ENCODE measurements around the gene MBLAC1.

The MBLAC1 gene

DNA sequence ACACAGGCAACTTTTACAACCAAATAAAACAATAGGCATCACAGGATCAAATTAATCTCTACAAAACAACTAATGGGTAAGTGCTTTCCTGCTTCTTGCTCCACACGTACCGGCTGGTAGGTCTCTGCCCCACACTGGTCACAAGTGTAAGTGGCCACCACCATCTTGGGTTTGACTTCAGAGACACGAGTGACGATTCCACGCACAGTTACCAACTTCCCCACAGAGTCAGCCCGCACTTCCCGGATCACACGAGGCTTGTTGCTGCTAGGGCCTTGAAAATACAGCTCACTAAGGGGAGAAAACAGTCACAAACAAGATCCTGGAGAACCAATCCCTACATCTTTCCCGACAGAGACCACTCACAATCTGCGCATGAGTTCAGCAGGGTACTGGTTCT, 27.9 kb upstream of the MBLAC1 start:
- Histone ChIP-seq H3K36me3 (ENCODE audit: insufficient read depth, low read length) (peaks cover 78% of the 10 kb centered on the region), H3K9me3 (ENCODE audit: insufficient read depth, low read length, severe bottlenecking) (no peaks in the 10 kb centered on the region), H3K79me2 (ENCODE audit: insufficient read depth, low read length) (peaks cover 81% of the 10 kb centered on the region), H3K4me1 (ENCODE audit: insufficient read depth, low read length) (peaks cover 59% of the 10 kb centered on the region), H3K27me3 (ENCODE audit: insufficient read depth, low read length, poor library complexity) (no peaks in the 10 kb centered on the region), H2AFZ (ENCODE audit: low read depth, low read length) (no peak overlapping the region), H4K20me1 (ENCODE audit: insufficient read depth, low read length) (peaks cover 58% of the 10 kb centered on the region), H3K4me2 (ENCODE audit: insufficient read depth, low read length) (peak overlapping the region; percentile 68), H3K27ac (ENCODE audit: low read length) (no peak overlapping the region), H3K9ac (ENCODE audit: low read depth, low read length) (peak overlapping the region; percentile 93), H3K4me3 (ENCODE audit: low read depth in 1 of 2, low read length in 2 of 2) (peak overlapping the region in 1 of 2 experiments; percentile 64; a peak in 2 of 4 replicates)
- no peak for ATAC-seq (ENCODE audit: insufficient read depth, low read depth)
- TF ChIP-seq EZH2 (IDR thresholded peaks at IDR 0.05; ENCODE audit: borderline replicate concordance, low read depth, low read length, severe bottlenecking) (no peak), CTCF (IDR thresholded peaks at IDR 0.05; ENCODE audit: borderline replicate concordance, extremely low read depth, low read length, poor library complexity, severe bottlenecking) (no peak)
- DNase-seq, result no peak

GRCh38 chr7:100099452-100099851, 27.3 kb upstream of the MBLAC1 start:
- Histone ChIP-seq H3K4me3 (ENCODE audit: low read depth in 1 of 2, low read length in 2 of 2) (peak overlapping the region; percentile 64 to 76; a peak in 3 of 4 replicates), H2AFZ (ENCODE audit: low read depth, low read length) (no peak overlapping the region), H3K9ac (ENCODE audit: low read depth, low read length) (peak overlapping the region; percentile 93), H4K20me1 (ENCODE audit: insufficient read depth, low read length) (peaks cover 52% of the 10 kb centered on the region), H3K4me2 (ENCODE audit: insufficient read depth, low read length) (peak overlapping the region; percentile 68), H3K36me3 (ENCODE audit: insufficient read depth, low read length) (peaks cover 78% of the 10 kb centered on the region), H3K79me2 (ENCODE audit: insufficient read depth, low read length) (peaks cover 76% of the 10 kb centered on the region), H3K27me3 (ENCODE audit: insufficient read depth, low read length, poor library complexity) (no peaks in the 10 kb centered on the region), H3K4me1 (ENCODE audit: insufficient read depth, low read length) (peaks cover 59% of the 10 kb centered on the region), H3K27ac (ENCODE audit: low read length) (peak overlapping the region; percentile 93), H3K9me3 (ENCODE audit: insufficient read depth, low read length, severe bottlenecking) (no peaks in the 10 kb centered on the region)
- TF ChIP-seq EZH2 (IDR thresholded peaks at IDR 0.05; ENCODE audit: borderline replicate concordance, low read depth, low read length, severe bottlenecking) (no peak), CTCF (IDR thresholded peaks at IDR 0.05; ENCODE audit: borderline replicate concordance, extremely low read depth, low read length, poor library complexity, severe bottlenecking) (no peak)
- ATAC-seq (ENCODE audit: insufficient read depth, low read depth), result no peak
- DNase-seq, result no peak

GRCh38 chr7:100100420-100101015, 26.2 kb upstream of the MBLAC1 start:
- H3K9me3 ChIP-seq (ENCODE audit: insufficient read depth, low read length, severe bottlenecking), result no peaks in the 10 kb centered on the region
- H3K79me2 ChIP-seq (ENCODE audit: insufficient read depth, low read length), result peaks cover 70% of the 10 kb centered on the region
- TF ChIP-seq CTCF (IDR thresholded peaks at IDR 0.05; ENCODE audit: borderline replicate concordance, extremely low read depth, low read length, poor library complexity, severe bottlenecking), result no peak
- TF ChIP-seq EZH2 (IDR thresholded peaks at IDR 0.05; ENCODE audit: borderline replicate concordance, low read depth, low read length, severe bottlenecking), result no peak
- H3K4me1 ChIP-seq (ENCODE audit: insufficient read depth, low read length), result peaks cover 53% of the 10 kb centered on the region
- H3K36me3 ChIP-seq (ENCODE audit: insufficient read depth, low read length), result peaks cover 77% of the 10 kb centered on the region
- peak overlapping the region; percentile 61 for H2AFZ ChIP-seq (ENCODE audit: low read depth, low read length)
- H3K27me3 ChIP-seq (ENCODE audit: insufficient read depth, low read length, poor library complexity), result no peaks in the 10 kb centered on the region
- H3K27ac ChIP-seq (ENCODE audit: low read length), result peak overlapping the region; percentile 93
- peaks cover 46% of the 10 kb centered on the region for H4K20me1 ChIP-seq (ENCODE audit: insufficient read depth, low read length)
- H3K4me2 ChIP-seq (ENCODE audit: insufficient read depth, low read length), result peak overlapping the region; percentile 68
- H3K4me3 ChIP-seq (ENCODE audit: low read depth in 1 of 2, low read length in 2 of 2), result peak overlapping the region; percentile 64 to 76
- DNase-seq, result peak; percentile 91
- ATAC-seq (ENCODE audit: insufficient read depth, low read depth), result peak; percentile 76
- H3K9ac ChIP-seq (ENCODE audit: low read depth, low read length), result peak overlapping the region; percentile 93

Data from DND-41 (cell line).